K562 (cell line): ENCODE data around the gene OSBP2. TPM values are rescaled to one million over a fixed set of nuclear protein-coding genes. Genes with fewer than 3 reads are reported as not detected.

Experiments used
- microRNA counts: library from miRNA; unstranded; fragments of <30 nt; microRNA quantifications from one replicate; lab custom pipeline; 2016
- microRNA-seq: library from miRNA; unstranded; fragments of <30 nt; microRNA quantifications from one replicate; pipeline ENCODE4, GENCODE V29; 2018; ENCODE audit warnings: borderline microRNAs expressed
- polyA plus RNA-seq, 8 experiments: library from polyadenylated mRNA; depleted of rRNA in 4 of 8; stranded (reverse) in 5 of 8; unstranded in 3 of 8; fragments of >200 nt; fragmentation: Nextera tagmentation in 2 of 8; fragmentation: Illumina TruSeq in 1 of 8; extraction: Ambion mirVana in 2 of 8; extraction: Trizol in 1 of 8; gene quantifications; 2 replicates each; pipeline versions ENCODE4 v1.2.1 to v1.2.3, GENCODE V29; 2011 to 2014; ENCODE audit warnings: inconsistent platforms in 1 of 8, missing spikeins in 1 of 8
- small RNA-seq: library from RNA; depleted of rRNA; stranded (forward); fragments of <200 nt; gene quantifications from one replicate; pipeline ENCODE3, GENCODE V24; 2014
- total RNA-seq, 7 experiments: library from RNA; depleted of rRNA in 6 of 7; stranded (reverse); fragments of >200 nt in 6 of 7; fragmentation: Illumina TruSeq in 2 of 7; extraction: Trizol in 2 of 7; gene quantifications; 2 replicates each; pipeline versions ENCODE4 v1.2.1 to v1.2.3, GENCODE V29; 2011 to 2021; ENCODE audit warnings: low replicate concordance in 1 of 7

Gene OSBP2
- total and polyA plus RNA-seq, 9 of the 15 experiments (the other 6 are each of a cell fraction or from before 2014, with no cell fraction given): 0.52 to 29.5 (median 21.6) TPM

MicroRNAs within 50 kb of the gene (microRNA counts, 767-probe panel; counts per million panel counts)
- microRNA hsa-miR-3200-3p (lab: Ali Mortazavi, UCI): not detected

Small RNA genes lying within 50 kb of the gene (microRNA-seq; reads per million reads assigned to microRNA genes)
- 2.8 reads per million, percentile 34 among the genes with 10 or more reads in this experiment for gene MIR3200

Small RNA genes lying within 50 kb of the gene (small RNA-seq; reads per million reads assigned to genes)
- gene MIR3200: not detected

Other genes starting within 250 kb of the OSBP2 start
Only the 7 nearest of the 8 such genes appear.
- gene SEC14L4, start 189.2 kb upstream of the OSBP2 start, total RNA-seq (2014; rRNA removed): not detected in 2 replicates
- not detected in 2 replicates for gene SEC14L4, start 189.2 kb upstream of the OSBP2 start, total RNA-seq (2014; rRNA removed; fragmentation: Illumina TruSeq; extraction: Trizol)
- gene SEC14L4, start 189.2 kb upstream of the OSBP2 start, total RNA-seq (2015; rRNA removed; fragmentation: Illumina TruSeq; extraction: Trizol): not detected in 2 replicates
- gene SEC14L4, start 189.2 kb upstream of the OSBP2 start, total RNA-seq (2021): not detected in 2 replicates
- 0.03 TPM in 1 of 2 replicates, not detected in the other for gene SEC14L4, start 189.2 kb upstream of the OSBP2 start, polyA plus RNA-seq (2011; rRNA removed)
- not detected in 2 replicates for gene SEC14L4, start 189.2 kb upstream of the OSBP2 start, polyA plus RNA-seq (2014; fragmentation: Illumina TruSeq; extraction: Trizol)
- gene SEC14L4, start 189.2 kb upstream of the OSBP2 start, polyA plus RNA-seq (2014; fragmentation: Nextera tagmentation; extraction: Ambion mirVana): not detected
- gene SEC14L4, start 189.2 kb upstream of the OSBP2 start, polyA plus RNA-seq (2014; rRNA removed): 0.11 TPM in 1 of 2 replicates, not detected in the other
- 1.5 and 1.8 TPM in 2 replicates for gene SEC14L6, start 148.1 kb upstream of the OSBP2 start, total RNA-seq (2014; rRNA removed)
- gene SEC14L6, start 148.1 kb upstream of the OSBP2 start, total RNA-seq (2014; rRNA removed; fragmentation: Illumina TruSeq; extraction: Trizol): 1.9 and 2.0 TPM in 2 replicates
- gene SEC14L6, start 148.1 kb upstream of the OSBP2 start, total RNA-seq (2015; rRNA removed; fragmentation: Illumina TruSeq; extraction: Trizol): 1.6 and 2.2 TPM in 2 replicates
- 1.6 and 2.6 TPM in 2 replicates for gene SEC14L6, start 148.1 kb upstream of the OSBP2 start, total RNA-seq (2021)
- 5.0 and 6.1 TPM in 2 replicates for gene SEC14L6, start 148.1 kb upstream of the OSBP2 start, polyA plus RNA-seq (2011; rRNA removed)
- gene SEC14L6, start 148.1 kb upstream of the OSBP2 start, polyA plus RNA-seq (2014; fragmentation: Illumina TruSeq; extraction: Trizol): 4.0 and 4.1 TPM in 2 replicates
- gene SEC14L6, start 148.1 kb upstream of the OSBP2 start, polyA plus RNA-seq (2014; fragmentation: Nextera tagmentation; extraction: Ambion mirVana): under 1 TPM; 0.29 to 0.39 TPM
- 1.7 and 2.3 TPM in 2 replicates for gene SEC14L6, start 148.1 kb upstream of the OSBP2 start, polyA plus RNA-seq (2014; rRNA removed)
- 0.45 and 1.3 TPM in 2 replicates for gene GAL3ST1, start 120.2 kb upstream of the OSBP2 start, total RNA-seq (2014; rRNA removed)
- 0.15 TPM in 1 of 2 replicates, not detected in the other for gene GAL3ST1, start 120.2 kb upstream of the OSBP2 start, total RNA-seq (2014; rRNA removed; fragmentation: Illumina TruSeq; extraction: Trizol)
- gene GAL3ST1, start 120.2 kb upstream of the OSBP2 start, total RNA-seq (2015; rRNA removed; fragmentation: Illumina TruSeq; extraction: Trizol): 0.38 and 0.43 TPM in 2 replicates
- gene GAL3ST1, start 120.2 kb upstream of the OSBP2 start, total RNA-seq (2021): 1.5 and 1.6 TPM in 2 replicates
- gene GAL3ST1, start 120.2 kb upstream of the OSBP2 start, polyA plus RNA-seq (2011; rRNA removed): 0.10 and 0.79 TPM in 2 replicates
- gene GAL3ST1, start 120.2 kb upstream of the OSBP2 start, polyA plus RNA-seq (2014; fragmentation: Illumina TruSeq; extraction: Trizol): 0.22 and 0.72 TPM in 2 replicates
- under 1 TPM in 1 of 2 experiments, not detected in 1; 0.03 TPM for gene GAL3ST1, start 120.2 kb upstream of the OSBP2 start, polyA plus RNA-seq (2014; fragmentation: Nextera tagmentation; extraction: Ambion mirVana)
- 0.80 and 1.9 TPM in 2 replicates for gene GAL3ST1, start 120.2 kb upstream of the OSBP2 start, polyA plus RNA-seq (2014; rRNA removed)
- gene PES1, start 103.0 kb upstream of the OSBP2 start, total RNA-seq (2014; rRNA removed): 154 and 158 TPM in 2 replicates
- gene PES1, start 103.0 kb upstream of the OSBP2 start, total RNA-seq (2014; rRNA removed; fragmentation: Illumina TruSeq; extraction: Trizol): 83.0 and 89.9 TPM in 2 replicates
- 117 and 126 TPM in 2 replicates for gene PES1, start 103.0 kb upstream of the OSBP2 start, total RNA-seq (2015; rRNA removed; fragmentation: Illumina TruSeq; extraction: Trizol)
- 136 and 151 TPM in 2 replicates for gene PES1, start 103.0 kb upstream of the OSBP2 start, total RNA-seq (2021)
- 85.2 and 95.3 TPM in 2 replicates for gene PES1, start 103.0 kb upstream of the OSBP2 start, polyA plus RNA-seq (2011; rRNA removed)
- gene PES1, start 103.0 kb upstream of the OSBP2 start, polyA plus RNA-seq (2014; fragmentation: Illumina TruSeq; extraction: Trizol): 117 and 127 TPM in 2 replicates
- gene PES1, start 103.0 kb upstream of the OSBP2 start, polyA plus RNA-seq (2014; fragmentation: Nextera tagmentation; extraction: Ambion mirVana): 1 to 10 TPM; 6.5 to 8.2 TPM
- 83.8 and 94.3 TPM in 2 replicates for gene PES1, start 103.0 kb upstream of the OSBP2 start, polyA plus RNA-seq (2014; rRNA removed)
- 1.4 and 1.6 TPM in 2 replicates for gene TCN2, start 87.7 kb upstream of the OSBP2 start, total RNA-seq (2014; rRNA removed)
- gene TCN2, start 87.7 kb upstream of the OSBP2 start, total RNA-seq (2014; rRNA removed; fragmentation: Illumina TruSeq; extraction: Trizol): 1.3 and 1.4 TPM in 2 replicates
- gene TCN2, start 87.7 kb upstream of the OSBP2 start, total RNA-seq (2015; rRNA removed; fragmentation: Illumina TruSeq; extraction: Trizol): 1.9 and 2.1 TPM in 2 replicates
- 1.4 and 2.0 TPM in 2 replicates for gene TCN2, start 87.7 kb upstream of the OSBP2 start, total RNA-seq (2021)
- gene TCN2, start 87.7 kb upstream of the OSBP2 start, polyA plus RNA-seq (2011; rRNA removed): 1.2 and 1.7 TPM in 2 replicates
- gene TCN2, start 87.7 kb upstream of the OSBP2 start, polyA plus RNA-seq (2014; fragmentation: Illumina TruSeq; extraction: Trizol): 2.5 and 2.7 TPM in 2 replicates
- gene TCN2, start 87.7 kb upstream of the OSBP2 start, polyA plus RNA-seq (2014; fragmentation: Nextera tagmentation; extraction: Ambion mirVana): 1 to 10 TPM; 4.8 to 5.4 TPM
- gene TCN2, start 87.7 kb upstream of the OSBP2 start, polyA plus RNA-seq (2014; rRNA removed): 0.88 and 1.5 TPM in 2 replicates
- gene SLC35E4, start 59.1 kb upstream of the OSBP2 start, total RNA-seq (2014; rRNA removed): 1.6 and 2.3 TPM in 2 replicates
- gene SLC35E4, start 59.1 kb upstream of the OSBP2 start, total RNA-seq (2014; rRNA removed; fragmentation: Illumina TruSeq; extraction: Trizol): 0.32 and 0.36 TPM in 2 replicates
- 0.83 and 1.0 TPM in 2 replicates for gene SLC35E4, start 59.1 kb upstream of the OSBP2 start, total RNA-seq (2015; rRNA removed; fragmentation: Illumina TruSeq; extraction: Trizol)
- gene SLC35E4, start 59.1 kb upstream of the OSBP2 start, total RNA-seq (2021): 1.6 and 1.7 TPM in 2 replicates
- 0.79 and 0.88 TPM in 2 replicates for gene SLC35E4, start 59.1 kb upstream of the OSBP2 start, polyA plus RNA-seq (2011; rRNA removed)
- gene SLC35E4, start 59.1 kb upstream of the OSBP2 start, polyA plus RNA-seq (2014; fragmentation: Illumina TruSeq; extraction: Trizol): 0.54 and 0.58 TPM in 2 replicates
- under 1 TPM in 1 of 2 experiments, not detected in 1; 0.06 TPM for gene SLC35E4, start 59.1 kb upstream of the OSBP2 start, polyA plus RNA-seq (2014; fragmentation: Nextera tagmentation; extraction: Ambion mirVana)
- 1.1 TPM in 2 replicates for gene SLC35E4, start 59.1 kb upstream of the OSBP2 start, polyA plus RNA-seq (2014; rRNA removed)
- gene DUSP18, start 27.0 kb upstream of the OSBP2 start, total RNA-seq (2014; rRNA removed): 1.00 and 2.4 TPM in 2 replicates
- 1.3 and 1.5 TPM in 2 replicates for gene DUSP18, start 27.0 kb upstream of the OSBP2 start, total RNA-seq (2014; rRNA removed; fragmentation: Illumina TruSeq; extraction: Trizol)
- gene DUSP18, start 27.0 kb upstream of the OSBP2 start, total RNA-seq (2015; rRNA removed; fragmentation: Illumina TruSeq; extraction: Trizol): 1.5 and 1.7 TPM in 2 replicates
- 2.0 and 2.6 TPM in 2 replicates for gene DUSP18, start 27.0 kb upstream of the OSBP2 start, total RNA-seq (2021)
- gene DUSP18, start 27.0 kb upstream of the OSBP2 start, polyA plus RNA-seq (2011; rRNA removed): 3.7 and 4.4 TPM in 2 replicates
- 1.7 and 2.0 TPM in 2 replicates for gene DUSP18, start 27.0 kb upstream of the OSBP2 start, polyA plus RNA-seq (2014; fragmentation: Illumina TruSeq; extraction: Trizol)
- gene DUSP18, start 27.0 kb upstream of the OSBP2 start, polyA plus RNA-seq (2014; fragmentation: Nextera tagmentation; extraction: Ambion mirVana): 1 to 10 TPM; 1.1 to 1.3 TPM
- gene DUSP18, start 27.0 kb upstream of the OSBP2 start, polyA plus RNA-seq (2014; rRNA removed): 1.2 and 3.1 TPM in 2 replicates